Ovary (tissue), 9 donors: ENCODE measurements around the gene CACNA1D. TPM values are rescaled to one million over a fixed set of nuclear protein-coding genes. Genes with fewer than 3 reads are reported as not detected.

Experiments used
- DNase-seq, 5 donors: peaks; one replicate each; pipeline ENCODE4 v3.0.0-alpha.2; 2019 to 2020
- H3K27ac ChIP-seq, 2 donors: fragments of 200-600 bp; one replicate each; pipeline versions ENCODE4 v1.5.1 to v1.8.0; 2019 to 2022
- H3K27me3 ChIP-seq: fragments of 200-600 bp; one replicate; pipeline ENCODE4 v1.8.0; 2022
- H3K36me3 ChIP-seq: fragments of 200-600 bp; sonication (generic); one replicate; pipeline ENCODE4 v1.5.1; 2019
- H3K4me1 ChIP-seq: one replicate; pipeline ENCODE4 v1.8.1; 2013; ENCODE audit warnings: mild to moderate bottlenecking, moderate library complexity; ENCODE audit not compliant: insufficient read depth
- H3K4me3 ChIP-seq: fragments of 200-600 bp; sonication (generic); one replicate; pipeline ENCODE4 v1.5.1; 2017
- H3K9me3 ChIP-seq, 2 donors: fragments of 200-600 bp in 1 of 2; sonication (generic) in 1 of 2; one replicate each; pipeline versions ENCODE4 v1.5.1 to v1.8.1; 2013 to 2019; ENCODE audit warnings: mild to moderate bottlenecking in 1 of 2, moderate library complexity in 1 of 2
- CTCF ChIP-seq, 3 donors: fragments of 450-650 bp in 2 of 3; fragments of 200-600 bp in 1 of 3; IDR thresholded peaks; one replicate each; pipeline versions ENCODE4 v1.5.1 to v1.8.0; 2016 to 2022; ENCODE audit warnings: antibody characterized with exemption in 3 of 3, mild to moderate bottlenecking in 1 of 3
- EP300 ChIP-seq: sonication (generic); formaldehyde crosslinking; IDR thresholded peaks from one replicate; pipeline ENCODE4 v1.6.1; 2017; ENCODE audit warnings: antibody characterized with exemption
- POLR2A ChIP-seq: fragments of 450-650 bp; IDR thresholded peaks from one replicate; pipeline ENCODE4 v1.6.1; 2017; ENCODE audit warnings: antibody characterized with exemption, mild to moderate bottlenecking, moderate library complexity
- WGBS, 3 donors: extraction: QIAGEN DNeasy Blood & Tissue Kit in 1 of 3; methylation state at CpG; one replicate each; pipeline versions ENCODE4 v1.1.5 to v1.1.7; 2013 to 2017; 5-methylcytosine and 5-hydroxymethylcytosine counted together
- intact Hi-C, 4 donors: fragments of 100-400 bp; cut with DNase I; formaldehyde crosslinking; loops; one replicate each; pipeline versions ENCODE4 v1.11.0 to v1.15.1; 2022 to 2023
- polyA plus RNA-seq, 2 donors: library from polyadenylated mRNA; stranded (reverse); fragments of 200-250 nt in 1 of 2; fragments of 350-450 nt in 1 of 2; fragmentation: Illumina TruSeq in 1 of 2; extraction: RNeasy Lipid Tissue Mini Kit (QIAGEN cat#74804) in 1 of 2; gene quantifications; one replicate each; pipeline ENCODE4 v1.2.3, GENCODE V29; 2013 to 2014
- total RNA-seq, 7 donors: library from RNA; depleted of rRNA in 2 of 7; stranded (reverse); fragments of >200 nt in 2 of 7; fragmentation: NEBNext Ultra II Directional in 3 of 7; extraction: Animal tissue kit (Norgen Biotek cat#: 25700) in 3 of 7; gene quantifications; one replicate each; pipeline versions ENCODE4 v1.1.0 to v1.2.4, GENCODE V29; 2016 to 2023
- donor health status: DM: no; HTN: no; CAD: no; lungs with moderate emphysema.
- donor health status: DM: no; HTN: no; CAD: no.
- donor health status: Bipolar disorder and iron deficiency.
- donor health status: DM: yes; HTN: yes; CAD: no.
- donor health status: DM: no; HTN: no; CAD: no.
- donor health status: DM: yes; HTN: yes; CAD: no.

Gene CACNA1D
- total and polyA plus RNA-seq, 9 donors = 0.23 to 9.3 (median 5.1) TPM

GRCh38 chr3:53765753-53766152 is 271.3 kb downstream of the CACNA1D start:
- intact Hi-C loops = no loop called here

GRCh38 chr3:53766706-53767105 is 272.3 kb downstream of the CACNA1D start:
- H3K4me1 ChIP-seq = no peaks in the 10 kb centered on the region
- H3K27ac ChIP-seq = no peak overlapping the region
- no peaks in the 10 kb centered on the region for H3K9me3 ChIP-seq
- TF ChIP-seq EP300 (no peak), POLR2A (no peak), CTCF (IDR thresholded peaks at IDR 0.05) (no peak)
- WGBS, 3 donors = 93 to 95% (median 94%) methylated on average over 7 of the region's 7 CpGs
- intact Hi-C loops = no loop called here
- H3K4me3 ChIP-seq = no peak overlapping the region
- no peaks in the 10 kb centered on the region for H3K36me3 ChIP-seq
- no peaks in the 10 kb centered on the region for H3K27me3 ChIP-seq
- no peak for DNase-seq

More at GRCh38 chr3:53765753-53766152, 271.3 kb downstream of the CACNA1D start:
- no peak overlapping the region for H3K4me3 ChIP-seq
- no peaks in the 10 kb centered on the region for H3K9me3 ChIP-seq
- no peak overlapping the region for H3K27ac ChIP-seq
- WGBS, 3 donors = 84 to 85% (median 84%) methylated on average over 5 of the region's 5 CpGs
- H3K4me1 ChIP-seq = no peaks in the 10 kb centered on the region
- DNase-seq = no peak
- H3K36me3 ChIP-seq = no peaks in the 10 kb centered on the region
- H3K27me3 ChIP-seq = no peaks in the 10 kb centered on the region
- TF ChIP-seq CTCF (IDR thresholded peaks at IDR 0.05) (no peak), EP300 (no peak), POLR2A (no peak)

DNA sequence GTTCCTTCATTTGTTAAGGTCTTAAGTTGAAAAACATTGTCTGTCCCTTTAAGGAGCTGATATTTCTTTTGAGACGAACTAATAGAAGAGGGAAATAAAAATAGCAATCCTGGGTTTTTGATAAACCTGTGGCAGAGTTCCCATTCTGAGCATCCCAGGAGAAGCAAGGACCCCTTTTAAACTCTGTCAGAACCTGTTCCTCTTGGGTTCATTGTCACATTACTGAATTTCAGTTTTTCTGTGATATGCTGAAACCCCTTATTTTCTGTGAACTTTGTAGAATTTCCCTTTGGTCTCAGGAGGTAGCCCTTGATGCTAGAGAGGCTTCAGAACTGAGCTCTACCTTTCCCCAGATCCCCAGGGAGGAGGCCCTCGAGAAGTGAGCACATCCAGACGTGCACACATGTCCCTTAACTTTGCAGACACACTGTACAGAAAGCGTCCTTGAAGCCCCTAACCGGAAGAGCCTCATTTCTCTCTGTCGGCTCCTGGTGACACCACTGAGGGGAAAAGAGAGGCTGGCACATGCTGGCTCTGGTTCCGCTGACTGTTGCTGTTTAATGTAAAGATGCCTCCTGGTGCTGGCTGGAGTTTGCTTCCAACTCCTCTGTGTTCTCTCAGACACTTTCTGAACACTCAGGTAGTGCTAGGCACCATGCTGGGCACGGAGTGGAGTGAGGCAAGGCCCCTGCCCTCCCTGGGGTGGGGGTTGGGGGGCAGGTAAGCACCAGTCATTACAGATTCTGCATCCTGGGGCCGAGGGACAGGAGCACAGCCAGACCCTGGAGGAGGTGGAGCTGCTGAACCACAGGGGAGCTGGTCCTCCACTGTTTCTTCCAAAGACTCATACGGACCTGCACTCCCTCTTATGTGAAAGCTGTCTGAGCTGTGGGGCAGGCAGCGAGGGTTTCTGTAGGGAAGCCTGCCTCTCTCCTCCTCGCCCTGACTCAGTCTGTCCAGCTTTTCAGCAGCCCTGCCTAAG is 274.4 kb downstream of the CACNA1D start:
- no peaks in the 10 kb centered on the region for H3K36me3 ChIP-seq
- H3K9me3 ChIP-seq = no peaks in the 10 kb centered on the region
- 53 to 65% (median 58%) methylated on average over 12 of the region's 12 CpGs for WGBS, 3 donors
- no peak for DNase-seq
- H3K4me1 ChIP-seq = peaks cover 4% of the 10 kb centered on the region
- H3K27me3 ChIP-seq = no peaks in the 10 kb centered on the region
- TF ChIP-seq CTCF (IDR thresholded peaks at IDR 0.05) (no peak), EP300 (no peak), POLR2A (no peak)
- H3K4me3 ChIP-seq = no peak overlapping the region
- no peak overlapping the region for H3K27ac ChIP-seq
- intact Hi-C loops = no loop called here

- Histone ChIP-seq H3K27me3 (no peaks in the 10 kb centered on the region), H3K27ac (no peak overlapping the region), H3K4me3 (no peak overlapping the region), H3K36me3 (no peaks in the 10 kb centered on the region), H3K4me1 (peaks cover 9% of the 10 kb centered on the region), H3K9me3 (no peaks in the 10 kb centered on the region)
- intact Hi-C loops = no loop called here
- no peak for DNase-seq
- WGBS, 3 donors = 88 to 92% (median 90%) methylated on average over 14 of the region's 14 CpGs
- TF ChIP-seq CTCF (IDR thresholded peaks at IDR 0.05) = no peak
- TF ChIP-seq EP300 = no peak
- TF ChIP-seq POLR2A = no peak
Observed at GRCh38 chr3:53772562-53772961, 278.2 kb downstream of the CACNA1D start.
